GM12891 (cell line): ENCODE results near the gene LTBR.
A peak's percentile ranks its signal among the peaks of the same experiment; 100 is the strongest.

Experiments
- DNase-seq: peaks from one replicate; pipeline ENCODE4 v3.0.0; 2011; ENCODE audit warnings: low spot score; ENCODE audit not compliant: insufficient read length
- FAIRE-seq: peaks from 2 replicates; lab custom pipeline; 2011; peaks lifted over from hg19 to GRCh38; lab: Jason Lieb, UNC
- PAX5 ChIP-seq: IDR thresholded peaks from 2 replicates; pipeline ENCODE4 v1.6.1; 2011; ENCODE audit warnings: low read length, moderate library complexity, mild to moderate bottlenecking; ENCODE audit not compliant: insufficient read depth, severe bottlenecking
- POLR2A ChIP-seq: IDR thresholded peaks from 2 replicates; pipeline ENCODE4 v1.6.1; 2011; ENCODE audit warnings: low read depth, low read length, control low read depth
- POLR2AphosphoS5 ChIP-seq: IDR thresholded peaks from 2 replicates; pipeline ENCODE4 v1.6.1; 2011; ENCODE audit warnings: low read depth, low read length, control low read depth
- POU2F2 ChIP-seq: IDR thresholded peaks from 2 replicates; pipeline ENCODE4 v1.6.1; 2011; ENCODE audit warnings: low read depth, mild to moderate bottlenecking, control low read depth, low read length, moderate library complexity
- SPI1 ChIP-seq: IDR thresholded peaks from 2 replicates; pipeline ENCODE4 v1.6.1; 2011; ENCODE audit warnings: low read depth, low read length, control low read depth
- TAF1 ChIP-seq: IDR thresholded peaks from 2 replicates; pipeline ENCODE4 v1.6.1; 2011; ENCODE audit warnings: low read depth, low read length, control low read depth

LTBR gene

DNA sequence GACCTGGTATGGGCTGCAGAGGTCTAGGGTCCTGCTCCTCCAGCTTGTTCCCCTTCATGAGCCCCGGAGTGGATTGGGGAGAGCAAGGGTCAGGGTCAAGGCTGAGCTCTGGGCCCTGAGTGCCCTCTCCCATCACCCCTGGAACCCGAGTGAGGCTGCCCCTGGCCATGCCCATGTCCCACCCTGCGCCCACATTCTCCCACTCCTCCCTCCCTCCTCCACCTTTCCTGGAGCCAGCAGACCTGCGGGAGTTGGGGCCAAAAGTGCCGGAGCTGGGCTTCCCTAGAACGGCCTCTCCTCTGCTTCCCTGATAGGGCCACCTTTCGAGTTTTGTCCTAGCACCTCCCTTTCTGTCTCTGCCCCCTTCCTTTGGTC, 9.2 kb upstream of the LTBR start:
- DNase-seq (no peak), FAIRE-seq (no peak)
- TF ChIP-seq SPI1 (no peak), POLR2AphosphoS5 (no peak), PAX5 (no peak), TAF1 (no peak), POLR2A (no peak), POU2F2 (no peak)

GRCh38 chr12:6375269-6376078, 8.5 kb upstream of the LTBR start, which contains the start of gene SCNN1A:
SCNN1A (minus strand) TSS chr12:6375563; CDS start chr12:6374783, 780 bp downstream.
- FAIRE-seq (no peak), DNase-seq (no peak)
- no peak for TF ChIP-seq POLR2AphosphoS5

DNA sequence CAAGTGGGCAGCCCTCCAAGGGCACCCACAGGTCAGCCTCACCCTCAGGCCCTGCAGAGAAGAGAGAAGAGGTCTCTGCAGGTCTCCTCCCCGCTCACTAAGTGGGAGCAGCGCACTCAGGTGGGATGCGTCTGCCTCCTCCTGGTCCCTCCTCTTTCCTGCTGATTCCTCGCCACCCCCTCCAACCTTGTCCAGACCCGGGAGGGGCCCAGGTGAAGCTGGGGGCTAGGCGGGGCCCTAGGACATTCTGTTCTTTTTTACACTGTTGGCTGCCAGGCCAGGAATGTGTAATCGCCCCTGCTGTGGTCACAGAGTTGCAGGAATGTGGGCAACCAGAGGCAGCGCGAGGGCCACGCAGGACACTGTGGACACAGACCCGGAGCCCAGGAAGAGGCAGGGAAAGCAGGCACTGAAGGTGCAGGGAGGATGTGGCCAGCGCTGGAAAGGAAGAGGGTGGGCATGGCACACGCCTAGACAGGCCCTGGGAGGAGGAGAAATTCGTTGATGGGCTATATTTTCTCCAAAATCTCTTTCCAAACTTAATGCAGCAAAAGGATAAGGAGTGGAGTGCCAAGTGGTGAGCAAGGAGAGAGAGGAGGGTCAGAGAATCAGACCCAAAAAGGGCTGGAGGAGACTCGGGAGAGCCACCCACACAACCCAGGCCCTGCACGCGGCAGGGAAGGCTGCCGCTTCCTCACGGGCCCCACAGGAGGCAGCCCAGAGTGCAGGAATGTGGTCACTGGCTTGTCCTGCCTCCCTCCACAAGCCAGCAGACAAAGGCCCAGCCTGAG, 7.7 kb upstream of the LTBR start:
- FAIRE-seq, result no peak
- no peak for DNase-seq
- TF ChIP-seq POU2F2, result no peak
- no peak for TF ChIP-seq PAX5
- TF ChIP-seq SPI1, result no peak
- TF ChIP-seq TAF1, result no peak
- TF ChIP-seq POLR2A, result no peak
- no peak for TF ChIP-seq POLR2AphosphoS5

GRCh38 chr12:6376870-6377666, 6.9 kb upstream of the LTBR start:
- FAIRE-seq, result peak; percentile 77
- TF ChIP-seq POU2F2 (no peak), TAF1 (no peak), POLR2A (no peak), PAX5 (no peak), SPI1 (no peak), POLR2AphosphoS5 (no peak)
- no peak for DNase-seq

GRCh38 chr12:6377667-6377994, 6.3 kb upstream of the LTBR start:
- TF ChIP-seq SPI1 (no peak), TAF1 (no peak), POLR2AphosphoS5 (no peak), POLR2A (no peak), POU2F2 (no peak), PAX5 (no peak)
- FAIRE-seq (no peak), DNase-seq (no peak)

- DNase-seq (no peak), FAIRE-seq (peak; percentile 20)
- TF ChIP-seq SPI1 (peak; percentile 52), TAF1 (no peak), POLR2AphosphoS5 (no peak), PAX5 (no peak), POLR2A (no peak)
Observed at GRCh38 chr12:6378709-6379472, 5.1 kb upstream of the LTBR start.

DNA sequence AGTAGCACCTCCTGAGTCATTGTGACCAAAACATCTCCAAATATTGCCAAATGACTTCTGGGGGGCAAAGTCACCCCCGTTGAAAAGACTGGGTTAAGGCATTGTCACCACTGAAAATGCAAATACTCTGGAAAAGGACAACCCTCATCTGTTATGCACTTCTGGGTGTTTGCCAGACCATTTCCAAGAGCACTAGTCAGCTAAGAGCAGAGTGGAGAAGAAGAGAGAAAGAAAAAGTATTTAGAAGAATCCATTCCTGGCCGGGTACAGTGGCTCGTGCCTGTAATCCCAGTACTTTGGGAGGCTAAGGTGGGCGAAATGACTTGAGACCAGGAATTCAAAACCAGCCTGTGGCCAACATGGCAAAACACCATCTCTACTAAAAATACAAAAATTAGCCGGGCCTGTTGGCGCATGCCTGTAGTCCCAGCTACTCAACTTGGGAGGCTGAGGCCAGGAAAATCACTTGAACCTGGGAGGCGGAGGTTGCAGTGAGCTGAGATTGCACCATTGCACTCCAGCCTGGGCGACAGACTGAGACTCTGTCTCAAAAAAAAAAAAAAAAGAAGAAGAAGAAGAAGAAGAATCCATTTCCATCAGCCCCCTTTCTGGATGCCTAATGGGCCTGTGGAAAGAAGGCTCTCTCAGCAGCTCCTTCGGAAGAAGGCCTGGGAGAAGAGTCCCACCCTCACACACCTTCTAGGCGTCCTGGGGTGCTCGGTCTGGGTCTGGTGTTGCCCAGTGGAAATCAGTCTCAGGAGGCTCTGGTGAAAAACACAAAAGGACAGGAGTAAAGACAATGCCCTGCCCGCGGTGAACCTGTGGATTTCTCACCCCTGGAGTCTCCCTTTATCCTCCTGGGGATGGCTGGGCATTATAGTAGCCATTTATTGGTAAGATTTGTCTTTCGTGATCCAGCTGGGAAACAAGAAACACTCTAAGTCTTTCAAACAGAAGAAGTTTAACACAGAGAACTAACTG, 3.5 kb upstream of the LTBR start:
- DNase-seq (no peak), FAIRE-seq (no peak)
- TF ChIP-seq PAX5, result no peak
- no peak for TF ChIP-seq POU2F2
- TF ChIP-seq POLR2AphosphoS5, result no peak
- TF ChIP-seq TAF1, result no peak
- TF ChIP-seq SPI1, result no peak
- TF ChIP-seq POLR2A, result no peak

DNA sequence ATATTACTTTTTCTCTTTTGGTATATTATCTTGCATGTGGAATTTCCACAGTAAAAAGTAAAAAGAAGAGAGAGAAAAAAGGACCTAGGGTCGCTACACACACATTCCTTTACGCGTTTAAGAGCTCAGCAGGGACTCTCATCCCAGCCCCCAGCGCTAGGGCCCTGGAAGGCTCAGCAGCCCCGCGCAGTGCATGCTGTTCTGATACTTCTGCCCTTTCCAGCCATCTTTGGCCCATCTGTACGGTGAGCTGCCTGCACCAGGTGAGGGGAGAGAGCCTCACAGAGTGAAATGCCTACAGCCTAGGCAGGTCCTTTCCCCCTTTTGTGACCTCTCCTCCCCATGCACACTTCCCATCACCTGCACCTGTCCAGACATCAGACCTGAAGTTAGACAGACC, 1.6 kb upstream of the LTBR start:
- no peak for TF ChIP-seq POU2F2
- no peak for TF ChIP-seq TAF1
- no peak for TF ChIP-seq PAX5
- FAIRE-seq, result no peak
- no peak for DNase-seq
